Large intestine (tissue), 3 donors: Measurements from ENCODE around the gene CLCN2. TPM values are rescaled to one million over a fixed set of nuclear protein-coding genes. Genes with fewer than 3 reads are reported as not detected.

Experiments used
- DNase-seq, 2 donors: peaks; one replicate each; pipeline versions ENCODE4 v3.0.0 to v3.0.0-alpha.2; 2013
- H3K27ac ChIP-seq: one replicate; pipeline ENCODE4 v1.5.1; 2013; ENCODE audit warnings: low read length
- H3K27me3 ChIP-seq: 2 replicates; pipeline ENCODE4 v1.6.1; 2013; ENCODE audit warnings: low read length; ENCODE audit not compliant: control insufficient read depth, insufficient read depth
- H3K36me3 ChIP-seq: 2 replicates; pipeline ENCODE4 v1.6.1; 2013; ENCODE audit warnings: low read length; ENCODE audit not compliant: control insufficient read depth, insufficient read depth
- H3K4me1 ChIP-seq: one replicate; pipeline ENCODE4 v1.6.1; 2013; ENCODE audit warnings: low read length; ENCODE audit not compliant: control insufficient read depth, insufficient read depth
- H3K4me3 ChIP-seq: one replicate; pipeline ENCODE4 v1.5.1; 2013; ENCODE audit warnings: low read length
- H3K9me3 ChIP-seq: one replicate; pipeline ENCODE4 v1.6.1; 2013; ENCODE audit warnings: mild to moderate bottlenecking, low read depth, low read length, moderate library complexity; ENCODE audit not compliant: control insufficient read depth
- WGBS: methylation state at CpG from one replicate; pipeline ENCODE4 v1.1.5; 2013; ENCODE audit warnings: low lambda C conversion rate; ENCODE audit not compliant: insufficient coverage; 5-methylcytosine and 5-hydroxymethylcytosine counted together
- polyA plus RNA-seq: library from polyadenylated mRNA; unstranded; fragments of 120-200 nt; gene quantifications from one replicate; pipeline ENCODE4 v1.2.1, GENCODE V29; 2013

The CLCN2 gene
- polyA plus RNA-seq, 1 donor = 27.5 TPM

DNA sequence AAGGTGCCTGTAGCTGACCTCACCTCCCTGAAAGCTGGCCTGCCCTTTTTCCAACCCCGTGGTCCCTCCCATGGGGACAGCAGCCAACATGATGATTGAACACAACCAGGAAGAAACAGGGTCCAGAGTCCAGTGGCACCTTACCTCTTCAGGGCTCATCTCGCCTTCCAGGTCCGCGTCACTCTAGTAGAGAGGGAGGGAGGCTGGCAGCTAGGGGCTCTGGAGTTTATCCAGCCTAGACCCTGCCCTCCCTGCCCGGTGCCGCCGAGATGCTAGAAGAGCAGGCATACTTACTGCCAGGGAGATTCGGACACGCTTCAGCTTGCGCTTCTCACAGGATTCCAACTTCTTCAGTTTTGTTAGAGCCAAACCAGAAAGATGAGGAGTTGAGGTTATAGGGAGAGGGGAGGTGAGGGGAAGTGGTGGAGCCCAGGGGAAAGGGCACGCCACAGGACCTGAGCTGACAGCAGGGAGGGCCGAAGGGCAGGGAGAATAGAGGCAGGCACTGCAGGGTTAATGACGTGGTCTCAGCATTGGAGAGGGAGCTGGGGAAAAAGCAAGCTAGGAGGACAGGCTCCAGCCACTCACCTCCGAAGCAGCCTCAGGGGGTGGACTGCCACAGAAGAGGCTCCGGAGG, 9.1 kb downstream of the CLCN2 start:
- Histone ChIP-seq H3K27me3 (no peaks in the 10 kb centered on the region), H3K9me3 (no peaks in the 10 kb centered on the region), H3K36me3 (peaks cover 50% of the 10 kb centered on the region), H3K27ac (peak overlapping the region; percentile 86), H3K4me1 (peaks cover 27% of the 10 kb centered on the region), H3K4me3 (no peak overlapping the region)
- peak; percentile 92 to 95 for DNase-seq
- 100% methylated on average over 1 of the region's 15 CpGs for WGBS

DNA sequence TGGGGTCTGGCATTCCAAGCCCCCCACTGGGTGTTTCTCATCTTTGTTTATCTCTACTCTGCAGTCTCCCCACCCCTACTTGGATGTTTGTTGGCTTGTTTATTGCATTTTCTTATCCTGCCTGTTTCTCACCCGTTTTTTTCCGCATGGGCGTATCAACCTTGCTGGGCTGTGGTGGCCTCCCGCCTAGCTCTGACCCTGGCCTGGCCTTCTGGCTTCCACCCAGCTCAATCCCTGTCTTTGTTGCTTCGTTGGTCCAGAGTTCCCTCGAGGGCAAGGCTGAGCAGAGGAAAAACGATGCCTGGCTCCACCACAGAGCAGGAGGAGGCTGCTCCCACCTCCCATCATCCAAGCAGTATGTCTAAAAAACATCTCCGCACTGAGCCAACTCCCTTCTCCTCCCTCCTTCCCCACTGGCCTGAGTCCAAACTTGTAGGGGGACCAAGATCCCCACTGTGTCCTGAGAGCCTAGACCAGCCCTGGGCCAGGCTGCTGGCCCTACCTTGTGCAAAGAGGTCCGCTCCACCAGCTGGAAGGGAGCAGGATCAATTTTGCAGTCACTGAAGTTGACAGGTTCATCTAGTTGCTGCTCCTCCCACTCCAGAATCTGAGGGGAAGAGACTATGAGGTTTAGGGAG, 9.8 kb downstream of the CLCN2 start:
- no peak overlapping the region for H3K4me3 ChIP-seq
- H3K27ac ChIP-seq = peak overlapping the region; percentile 86
- no CpG with 5 or more reads among the region's 9 CpGs for WGBS
- H3K27me3 ChIP-seq = no peaks in the 10 kb centered on the region
- DNase-seq = no peak
- H3K4me1 ChIP-seq = peaks cover 27% of the 10 kb centered on the region
- H3K36me3 ChIP-seq = peaks cover 47% of the 10 kb centered on the region
- no peaks in the 10 kb centered on the region for H3K9me3 ChIP-seq

GRCh38 chr3:184350618-184351017, 10.8 kb downstream of the CLCN2 start:
- WGBS = no CpG with 5 or more reads among the region's 6 CpGs
- DNase-seq = no peak
- no peak overlapping the region for H3K4me3 ChIP-seq
- H3K27ac ChIP-seq = no peak overlapping the region
- H3K4me1 ChIP-seq = peaks cover 37% of the 10 kb centered on the region
- H3K27me3 ChIP-seq = no peaks in the 10 kb centered on the region
- H3K36me3 ChIP-seq = peaks cover 45% of the 10 kb centered on the region
- H3K9me3 ChIP-seq = no peaks in the 10 kb centered on the region

DNA sequence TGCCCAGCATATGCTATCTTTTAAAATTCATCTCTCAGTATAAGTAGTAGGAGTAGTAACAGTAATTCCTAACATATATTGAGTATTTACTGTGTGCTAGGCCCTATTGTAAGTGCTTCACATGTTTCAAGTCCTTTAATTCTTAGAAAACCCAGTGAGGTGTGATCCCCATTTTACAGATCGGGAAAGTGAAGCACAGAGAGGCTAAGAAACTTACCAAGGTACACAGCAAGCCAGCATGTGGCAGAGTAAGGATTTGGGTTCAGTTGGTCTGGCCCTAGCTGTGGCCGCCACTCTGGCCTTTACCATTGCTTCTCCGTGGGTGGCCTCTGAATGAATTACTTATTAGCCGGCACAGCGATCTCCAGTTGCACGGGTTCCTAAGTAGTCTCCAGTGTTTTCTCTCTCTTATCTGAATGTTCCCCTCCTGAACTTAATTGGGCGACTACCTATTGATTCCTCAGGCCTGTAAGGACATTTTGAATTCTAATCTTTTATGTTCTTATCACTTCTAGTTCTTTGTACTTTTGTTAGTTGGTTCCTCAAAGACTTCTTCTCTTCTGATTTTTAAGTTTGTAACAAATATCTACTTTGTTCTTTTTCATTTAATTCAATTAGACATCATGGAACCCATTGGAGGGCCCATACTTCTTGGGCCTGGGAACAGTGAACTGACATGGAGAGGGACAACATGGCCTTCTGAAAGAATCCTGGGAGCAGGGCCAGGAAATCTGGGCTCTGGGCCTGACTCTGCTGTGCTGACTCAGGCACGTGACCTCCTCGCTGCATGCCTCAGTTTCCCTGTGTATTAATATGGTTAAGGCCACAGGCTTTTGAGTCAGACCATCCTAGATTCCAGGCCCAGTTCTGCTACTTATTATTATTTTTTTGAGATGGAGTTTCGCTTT, 11.6 kb downstream of the CLCN2 start:
- H3K9me3 ChIP-seq = no peaks in the 10 kb centered on the region
- peaks cover 39% of the 10 kb centered on the region for H3K36me3 ChIP-seq
- H3K27me3 ChIP-seq = no peaks in the 10 kb centered on the region
- no peak overlapping the region for H3K27ac ChIP-seq
- DNase-seq = no peak
- WGBS = 73% methylated on average over 4 of the region's 10 CpGs
- no peak overlapping the region for H3K4me3 ChIP-seq
- peaks cover 45% of the 10 kb centered on the region for H3K4me1 ChIP-seq

GRCh38 chr3:184348057-184348382, 13.4 kb downstream of the CLCN2 start:
- no peak for DNase-seq
- WGBS = no CpG with 5 or more reads among the region's 4 CpGs
- Histone ChIP-seq H3K4me3 (no peak overlapping the region), H3K27me3 (no peaks in the 10 kb centered on the region), H3K9me3 (no peaks in the 10 kb centered on the region), H3K4me1 (peaks cover 37% of the 10 kb centered on the region), H3K27ac (no peak overlapping the region), H3K36me3 (peaks cover 40% of the 10 kb centered on the region)

- H3K27me3 ChIP-seq = no peaks in the 10 kb centered on the region
- H3K4me3 ChIP-seq = no peak overlapping the region
- no peak for DNase-seq
- H3K4me1 ChIP-seq = peaks cover 32% of the 10 kb centered on the region
- no CpG with 5 or more reads among the region's 12 CpGs for WGBS
- peaks cover 40% of the 10 kb centered on the region for H3K36me3 ChIP-seq
- H3K27ac ChIP-seq = no peak overlapping the region
- no peaks in the 10 kb centered on the region for H3K9me3 ChIP-seq
Measured at GRCh38 chr3:184347321-184348056, 13.9 kb downstream of the CLCN2 start.

- 81% methylated on average over 2 of the region's 20 CpGs for WGBS
- no peaks in the 10 kb centered on the region for H3K9me3 ChIP-seq
- H3K27me3 ChIP-seq = no peaks in the 10 kb centered on the region
- DNase-seq = no peak
- peak overlapping the region; percentile 75 for H3K27ac ChIP-seq
- H3K4me1 ChIP-seq = peaks cover 25% of the 10 kb centered on the region
- H3K4me3 ChIP-seq = no peak overlapping the region
- H3K36me3 ChIP-seq = peaks cover 43% of the 10 kb centered on the region
Measured at GRCh38 chr3:184346480-184347190, 14.8 kb downstream of the CLCN2 start.

GRCh38 chr3:184345317-184346144, 15.9 kb downstream of the CLCN2 start:
- WGBS = 20% methylated on average over 2 of the region's 14 CpGs
- H3K4me3 ChIP-seq = no peak overlapping the region
- H3K9me3 ChIP-seq = no peaks in the 10 kb centered on the region
- H3K4me1 ChIP-seq = peaks cover 19% of the 10 kb centered on the region
- no peaks in the 10 kb centered on the region for H3K27me3 ChIP-seq
- H3K27ac ChIP-seq = peak overlapping the region; percentile 75
- peaks cover 41% of the 10 kb centered on the region for H3K36me3 ChIP-seq
- DNase-seq = peak; percentile 89 to 92

GRCh38 chr3:184344579-184345316, 16.7 kb downstream of the CLCN2 start:
- no peak overlapping the region for H3K27ac ChIP-seq
- no peak for DNase-seq
- WGBS = no CpG with 5 or more reads among the region's 24 CpGs

More at GRCh38 chr3:184344579-184345316, 16.7 kb downstream of the CLCN2 start:
- no peak overlapping the region for H3K4me3 ChIP-seq
- peaks cover 19% of the 10 kb centered on the region for H3K4me1 ChIP-seq
- H3K27me3 ChIP-seq = no peaks in the 10 kb centered on the region
- peaks cover 38% of the 10 kb centered on the region for H3K36me3 ChIP-seq
- no peaks in the 10 kb centered on the region for H3K9me3 ChIP-seq
